K562 (cell line): Measurements from ENCODE around the gene ABCB4.

ENCODE experiments used
- GTF2F1 ChIP-seq: IDR thresholded peaks from 2 replicates; pipeline ENCODE4 v1.6.1; 2011; ENCODE audit warnings: low read depth, low read length, improper control_type of control experiment
- NCOA6 ChIP-seq: fragments of 450-650 bp; IDR thresholded peaks from 2 replicates; pipeline ENCODE4 v1.6.1; 2017; ENCODE audit warnings: mild to moderate bottlenecking
- ZNF24 ChIP-seq: fragments of 450-650 bp; IDR thresholded peaks from 2 replicates; pipeline ENCODE4 v1.6.1; 2016

GRCh38 chr7:87517891-87518290 lies 42.4 kb upstream of the ABCB4 start:
- TF ChIP-seq GTF2F1 (no peak), ZNF24 (no peak), NCOA6 (no peak)
